Right lobe of liver (tissue), 6 donors: ENCODE results near the gene CEP192. TPM values are rescaled to one million over a fixed set of nuclear protein-coding genes. Genes with fewer than 3 reads are reported as not detected.
"Not testable (repeated sequence)": the region's sequence is repeated elsewhere in the genome, so short reads cannot be mapped to it uniquely, and the experiment has no call there.

Source experiments
- ATAC-seq, 4 donors: fragments of 200-7000 bp; cut with Tn5 transposase; one replicate each; pipeline ENCODE4 v1.9.1; 2020; ENCODE audit warnings: mild to moderate bottlenecking in 4 of 4, moderate library complexity in 4 of 4
- DNase-seq, 3 donors: peaks; one replicate each; pipeline ENCODE4 v3.0.0-alpha.2; 2020
- H3K27ac ChIP-seq, 3 donors: fragments of 200-600 bp; one replicate each; pipeline ENCODE4 v1.8.0; 2022
- H3K27me3 ChIP-seq, 2 donors: fragments of 200-600 bp; one replicate each; pipeline ENCODE4 v1.8.0; 2022
- H3K36me3 ChIP-seq, 4 donors: fragments of 200-600 bp; sonication (generic) in 1 of 4; one replicate each; pipeline versions ENCODE4 v1.5.1 to v1.8.0; 2017 to 2022; ENCODE audit warnings: control low read depth in 1 of 4
- H3K4me1 ChIP-seq, 4 donors: fragments of 200-600 bp; sonication (generic) in 1 of 4; one replicate each; pipeline versions ENCODE4 v1.5.1 to v1.8.0; 2017 to 2022; ENCODE audit warnings: control low read depth in 1 of 4
- H3K4me3 ChIP-seq, 3 donors: fragments of 200-600 bp; one replicate each; pipeline ENCODE4 v1.8.0; 2022
- H3K9me3 ChIP-seq, 4 donors: fragments of 200-600 bp; sonication (generic) in 1 of 4; one replicate each; pipeline versions ENCODE4 v1.5.1 to v1.8.0; 2017 to 2022; ENCODE audit warnings: control low read depth in 1 of 4
- CTCF ChIP-seq, 4 donors: fragments of 200-600 bp in 3 of 4; fragments of 450-650 bp in 1 of 4; IDR thresholded peaks; one replicate each; pipeline versions ENCODE4 v1.5.1 to v1.8.0; 2016 to 2022; ENCODE audit warnings: antibody characterized with exemption in 4 of 4, mild to moderate bottlenecking in 2 of 4
- POLR2A ChIP-seq: fragments of 450-650 bp; IDR thresholded peaks from one replicate; pipeline ENCODE4 v1.6.1; 2017; ENCODE audit warnings: antibody characterized with exemption, mild to moderate bottlenecking
- WGBS: methylation state at CpG from one replicate; pipeline ENCODE4 v1.1.6; 2018; ENCODE audit warnings: low coverage, low lambda C conversion rate; ENCODE audit not compliant: insufficient coverage; ENCODE audit errors: missing lambda C conversion rate; 5-methylcytosine and 5-hydroxymethylcytosine counted together
- intact Hi-C, 2 donors: fragments of 100-400 bp; cut with DNase I; formaldehyde crosslinking; loops; one replicate each; pipeline versions ENCODE4 v1.11.2 to v1.14.1; 2022
- total RNA-seq, 6 experiments: library from RNA; depleted of rRNA in 2 of 6; stranded (reverse); fragments of >200 nt in 2 of 6; fragmentation: NEBNext Ultra II Directional in 3 of 6; extraction: Animal tissue kit (Norgen Biotek cat#: 25700) in 3 of 6; gene quantifications; one replicate each; pipeline versions ENCODE4 v1.1.0 to v1.2.4, GENCODE V29; 2016 to 2023
- donor health status: DM: no; HTN: yes; CAD: no.
- donor health status: DM: no; HTN: no; CAD: no.
- donor health status: DM: no; HTN: no; CAD: no.
- donor health status: DM: no; HTN: yes; CAD: no.
- donor health status: DM: no; HTN: yes; CAD: no.

The CEP192 gene
- total RNA-seq, 6 experiments from 2014 or later = 7.5 to 9.1 (median 8.3) TPM

- no peaks in the 10 kb centered on the region for H3K27me3 ChIP-seq
- ATAC-seq = no peak
- 99% methylated on average over 9 of the region's 12 CpGs for WGBS
- H3K9me3 ChIP-seq = no peaks in the 10 kb centered on the region
- no peak for DNase-seq
- intact Hi-C loops = no loop called here
- H3K27ac ChIP-seq = no peak overlapping the region
- no peaks in the 10 kb centered on the region for H3K4me1 ChIP-seq
- peaks cover 0 to 35% (median 12%) of the 10 kb centered on the region in 4 donors for H3K36me3 ChIP-seq
- TF ChIP-seq POLR2A = no peak
- no peak for TF ChIP-seq CTCF (IDR thresholded peaks at IDR 0.05)
- H3K4me3 ChIP-seq = no peak overlapping the region
These were observed 104.3 kb downstream of the CEP192 start for GRCh38 chr18:13095466-13095865.

DNA sequence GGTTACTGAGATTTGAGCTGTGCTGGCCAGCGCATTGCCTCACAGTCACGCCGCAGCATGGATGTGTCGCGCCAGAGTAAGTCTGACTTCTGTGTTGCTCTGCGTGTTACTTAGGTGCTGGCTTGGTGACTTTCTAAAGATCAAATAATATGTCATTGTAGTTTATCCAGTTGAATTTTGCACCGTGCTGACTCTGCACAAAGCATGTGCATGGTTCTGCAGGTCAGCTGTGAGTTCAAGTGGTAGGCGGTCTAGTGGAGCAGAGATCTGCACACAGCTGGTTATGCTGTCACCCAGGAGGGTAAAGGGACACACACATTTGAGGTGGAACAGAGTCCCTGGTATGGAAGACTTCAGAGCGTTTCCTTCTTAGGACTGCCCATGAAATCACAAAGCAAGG lies 105.1 kb downstream of the CEP192 start:
- 98% methylated on average over 6 of the region's 9 CpGs for WGBS
- Histone ChIP-seq H3K27ac (no peak overlapping the region), H3K4me3 (no peak overlapping the region), H3K9me3 (no peaks in the 10 kb centered on the region), H3K27me3 (no peaks in the 10 kb centered on the region), H3K36me3 (peaks cover 0 to 35% (median 12%) of the 10 kb centered on the region in 4 donors), H3K4me1 (no peaks in the 10 kb centered on the region)
- intact Hi-C loops = no loop called here
- ATAC-seq = no peak
- no peak for DNase-seq
- no peak for TF ChIP-seq CTCF (IDR thresholded peaks at IDR 0.05)
- no peak for TF ChIP-seq POLR2A

DNA sequence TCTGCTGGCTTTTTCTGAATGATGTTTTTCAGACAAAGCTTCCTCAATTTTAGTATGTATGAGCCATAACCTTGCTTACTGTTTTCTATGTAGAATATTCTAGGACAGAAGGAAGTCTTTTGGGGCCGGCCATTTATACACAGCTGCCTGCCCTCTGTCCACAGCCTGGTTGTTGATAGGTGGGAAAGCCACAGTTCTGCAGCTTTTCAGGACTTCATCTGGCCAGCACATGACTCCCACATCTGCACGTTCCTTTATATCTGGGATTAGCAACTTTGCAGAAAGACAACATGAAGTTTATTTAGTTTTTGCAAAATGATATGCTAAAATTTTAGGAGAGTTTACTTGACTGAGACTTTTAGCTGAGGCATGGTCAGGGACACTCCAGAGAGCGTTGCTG lies 105.6 kb downstream of the CEP192 start:
- TF ChIP-seq CTCF (IDR thresholded peaks at IDR 0.05) (no peak), POLR2A (no peak)
- DNase-seq (no peak), ATAC-seq (no peak)
- Histone ChIP-seq H3K9me3 (no peaks in the 10 kb centered on the region), H3K4me1 (no peaks in the 10 kb centered on the region), H3K27ac (no peak overlapping the region), H3K4me3 (no peak overlapping the region), H3K27me3 (no peaks in the 10 kb centered on the region), H3K36me3 (peaks cover 0 to 35% (median 12%) of the 10 kb centered on the region in 4 donors)
- 93% methylated on average over 3 of the region's 3 CpGs for WGBS
- intact Hi-C loops = no loop called here

GRCh38 chr18:13098104-13098503 lies 106.9 kb downstream of the CEP192 start:
- H3K4me3 ChIP-seq, intact Hi-C loops, H3K4me1 ChIP-seq, H3K9me3 ChIP-seq, DNase-seq, H3K27me3 ChIP-seq, H3K27ac ChIP-seq, ATAC-seq: not testable (repeated sequence)
- WGBS = no CpG with 5 or more reads among the region's 26 CpGs
- peaks cover 0 to 31% (median 8%) of the 10 kb centered on the region in 4 donors for H3K36me3 ChIP-seq

DNA sequence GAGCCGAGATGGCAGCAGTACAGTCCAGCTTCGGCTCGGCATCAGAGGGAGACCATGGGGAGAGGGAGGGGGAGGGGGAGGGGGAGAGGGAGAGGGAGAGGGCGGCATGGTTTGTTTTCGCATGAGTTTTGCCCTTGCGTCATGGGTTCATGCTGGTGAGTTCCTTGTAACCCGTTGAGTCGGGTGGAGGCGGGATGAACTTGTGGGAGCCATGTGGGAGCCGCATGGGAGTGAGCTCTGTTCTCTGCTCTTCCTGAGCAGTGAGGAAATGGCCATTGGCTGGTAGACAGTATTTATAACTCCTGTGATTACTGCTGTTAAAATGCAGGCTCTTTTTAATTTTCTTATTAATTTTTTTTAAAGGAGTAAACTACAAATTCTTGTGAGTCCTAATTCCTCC lies 108.0 kb downstream of the CEP192 start:
- no peaks in the 10 kb centered on the region for H3K9me3 ChIP-seq
- intact Hi-C loops = no loop called here
- no peak overlapping the region for H3K27ac ChIP-seq
- H3K36me3 ChIP-seq = peaks cover 0 to 29% (median 10%) of the 10 kb centered on the region in 4 donors
- WGBS = no CpG with 5 or more reads among the region's 10 CpGs
- ATAC-seq (no peak), DNase-seq (no peak)
- H3K4me3 ChIP-seq = no peak overlapping the region
- no peaks in the 10 kb centered on the region for H3K27me3 ChIP-seq
- no peak for TF ChIP-seq CTCF (IDR thresholded peaks at IDR 0.05)
- TF ChIP-seq POLR2A = no peak
- H3K4me1 ChIP-seq = no peaks in the 10 kb centered on the region
